ENCODE measurements around the gene PRKRA. TPM values are rescaled to one million over a fixed set of nuclear protein-coding genes. Genes with fewer than 3 reads are reported as not detected.

The PRKRA gene
- total RNA-seq: 67.2 to 70.7 TPM (median 70.3 TPM) in 3 replicates

- Mint-ChIP-seq H3K36me3 (peaks cover 21% of the 10 kb centered on the region), H3K9me3 (peaks cover 5% of the 10 kb centered on the region), H3K4me3 (peak within 1 kb of the TSS; percentile 87), H3K27ac (peak within 1 kb of the TSS; percentile 100), H3K27me3 (ENCODE audit: low read depth) (no peaks in the 10 kb centered on the region), H3K4me1 (peaks cover 35% of the 10 kb centered on the region)
- peak; percentile 98 to 99 for DNase-seq (ENCODE audit: low spot score in 2 of 2, unreplicated experiment in 2 of 2)
- no peak for TF ChIP-seq CTCF (IDR thresholded peaks at IDR 0.05; ENCODE audit: unreplicated experiment)
These were observed at the start of gene PRKRA, which contains the start of gene PJVK for GRCh38 chr2:178450774-178451525. PRKRA (minus strand) TSS chr2:178451175; CDS start chr2:178451030, 145 bp downstream. PJVK (plus strand) TSS chr2:178451378; CDS start chr2:178453410, 2,032 bp downstream.

GRCh38 chr2:178499640-178500039, 48.7 kb upstream of the PRKRA start:
- H3K27ac Mint-ChIP-seq: no peak overlapping the region
- H3K4me1 Mint-ChIP-seq: no peaks in the 10 kb centered on the region
- no peak for DNase-seq (ENCODE audit: low spot score in 2 of 2, unreplicated experiment in 2 of 2)
- no peaks in the 10 kb centered on the region for H3K9me3 Mint-ChIP-seq
- H3K4me3 Mint-ChIP-seq: no peak overlapping the region
- peaks cover 50% of the 10 kb centered on the region for H3K36me3 Mint-ChIP-seq
- no peaks in the 10 kb centered on the region for H3K27me3 Mint-ChIP-seq (ENCODE audit: low read depth)
- no peak for TF ChIP-seq CTCF (IDR thresholded peaks at IDR 0.05; ENCODE audit: unreplicated experiment)

GRCh38 chr2:178498137-178498536, 47.2 kb upstream of the PRKRA start:
- Mint-ChIP-seq H3K4me1 (no peaks in the 10 kb centered on the region), H3K27me3 (ENCODE audit: low read depth) (no peaks in the 10 kb centered on the region), H3K4me3 (no peak overlapping the region), H3K9me3 (no peaks in the 10 kb centered on the region), H3K36me3 (peaks cover 55% of the 10 kb centered on the region), H3K27ac (no peak overlapping the region)
- DNase-seq (ENCODE audit: low spot score in 2 of 2, unreplicated experiment in 2 of 2): no peak
- no peak for TF ChIP-seq CTCF (IDR thresholded peaks at IDR 0.05; ENCODE audit: unreplicated experiment)

GRCh38 chr2:178496049-178496448, 45.1 kb upstream of the PRKRA start:
- TF ChIP-seq CTCF (IDR thresholded peaks at IDR 0.05; ENCODE audit: unreplicated experiment): no peak
- Mint-ChIP-seq H3K4me1 (no peaks in the 10 kb centered on the region), H3K4me3 (no peak overlapping the region), H3K27ac (no peak overlapping the region), H3K27me3 (ENCODE audit: low read depth) (no peaks in the 10 kb centered on the region), H3K9me3 (no peaks in the 10 kb centered on the region), H3K36me3 (peaks cover 53% of the 10 kb centered on the region)
- no peak for DNase-seq (ENCODE audit: low spot score in 2 of 2, unreplicated experiment in 2 of 2)

- Mint-ChIP-seq H3K36me3 (peaks cover 57% of the 10 kb centered on the region), H3K4me1 (peaks cover 4% of the 10 kb centered on the region), H3K9me3 (peaks cover 5% of the 10 kb centered on the region), H3K4me3 (no peak overlapping the region), H3K27me3 (ENCODE audit: low read depth) (no peaks in the 10 kb centered on the region), H3K27ac (no peak overlapping the region)
- no peak for DNase-seq (ENCODE audit: low spot score in 2 of 2, unreplicated experiment in 2 of 2)
- TF ChIP-seq CTCF (IDR thresholded peaks at IDR 0.05; ENCODE audit: unreplicated experiment): no peak
These were observed 40.6 kb upstream of the PRKRA start for GRCh38 chr2:178491612-178492011.
